K562 (cell line): ENCODE data around the gene DPH2. TPM values are rescaled to one million over a fixed set of nuclear protein-coding genes. Genes with fewer than 3 reads are reported as not detected.

Experiments
- ARID3B ChIP-seq: fragments of 250-450 bp; sonication (Bioruptor Pico); IDR thresholded peaks from 2 replicates; pipeline ENCODE4 v1.4.0; 2020; ENCODE audit warnings: borderline replicate concordance
- BHLHE40 ChIP-seq: IDR thresholded peaks from 2 replicates; pipeline ENCODE4 v1.6.1; 2011; ENCODE audit warnings: low read length, improper control_type of control experiment
- FOXK1 ChIP-seq: sonication (generic); formaldehyde crosslinking; IDR thresholded peaks from 2 replicates; pipeline ENCODE4 v1.8.0; 2022; ENCODE audit warnings: missing genetic modification reagents, mild to moderate bottlenecking, borderline replicate concordance
- GTF2A2 ChIP-seq: IDR thresholded peaks from 2 replicates; pipeline ENCODE4 v1.6.1; 2016; ENCODE audit warnings: mild to moderate bottlenecking, missing genetic modification characterization, missing compliant biosample characterization
- MAZ ChIP-seq, 2 experiments: fragments of 450-650 bp in 1 of 2; sonication (generic) in 1 of 2; formaldehyde crosslinking; IDR thresholded peaks in 1 of 2; conservative IDR thresholded peaks in 1 of 2; 2 replicates each; pipeline versions ENCODE4 v1.4.0 to v1.5.0; 2020; ENCODE audit warnings: mild to moderate bottlenecking in 1 of 2, missing genetic modification reagents in 1 of 2
- MXI1 ChIP-seq: IDR thresholded peaks from 2 replicates; pipeline ENCODE4 v1.6.1; 2011; ENCODE audit warnings: low read depth, mild to moderate bottlenecking, improper control_type of control experiment, low read length
- NCOR1 ChIP-seq: fragments of 450-650 bp; IDR thresholded peaks from 2 replicates; pipeline ENCODE4 v1.6.1; 2016; ENCODE audit warnings: mild to moderate bottlenecking, moderate library complexity
- PCBP2 ChIP-seq: fragments of 200-400 bp; formaldehyde crosslinking; IDR thresholded peaks from 2 replicates; pipeline ENCODE4 v1.6.1; 2018; ENCODE audit warnings: low read length, low read depth, mild to moderate bottlenecking, moderate library complexity; ENCODE audit not compliant: poor library complexity, severe bottlenecking
- POLR2A ChIP-seq: fragments of 450-650 bp; conservative IDR thresholded peaks from 2 replicates; pipeline ENCODE4 v1.6.1; 2016
- SMARCB1 ChIP-seq: IDR thresholded peaks from 2 replicates; pipeline ENCODE4 v1.6.1; 2011; ENCODE audit warnings: improper control_type of control experiment, low read depth; ENCODE audit not compliant: insufficient read length
- SMARCE1 ChIP-seq: fragments of 450-650 bp; IDR thresholded peaks from 2 replicates; pipeline ENCODE4 v1.7.1; 2016; ENCODE audit warnings: mild to moderate bottlenecking
- SP2 ChIP-seq: IDR thresholded peaks from 2 replicates; pipeline ENCODE4 v1.6.1; 2011; ENCODE audit warnings: mild to moderate bottlenecking, low read depth, low read length, moderate library complexity; ENCODE audit not compliant: poor library complexity, severe bottlenecking; ENCODE audit errors: extremely low read depth
- ZNF75A ChIP-seq: fragments of 450-650 bp; formaldehyde crosslinking; IDR thresholded peaks from 2 replicates; pipeline ENCODE4 v1.4.0; 2020; ENCODE audit warnings: mild to moderate bottlenecking
- ZNF766 ChIP-seq: fragments of 200-800 bp; sonication (Bioruptor generic); conservative IDR thresholded peaks from 2 replicates; pipeline ENCODE4 v1.6.1; 2016; ENCODE audit warnings: missing genetic modification characterization, missing compliant biosample characterization
- polyA plus RNA-seq, 8 experiments: library from polyadenylated mRNA; depleted of rRNA in 4 of 8; stranded (reverse) in 5 of 8; unstranded in 3 of 8; fragments of >200 nt; fragmentation: Nextera tagmentation in 2 of 8; fragmentation: Illumina TruSeq in 1 of 8; extraction: Ambion mirVana in 2 of 8; extraction: Trizol in 1 of 8; gene quantifications; 2 replicates each; pipeline versions ENCODE4 v1.2.1 to v1.2.3, GENCODE V29; 2011 to 2014; ENCODE audit warnings: inconsistent platforms in 1 of 8, missing spikeins in 1 of 8
- total RNA-seq, 7 experiments: library from RNA; depleted of rRNA in 6 of 7; stranded (reverse); fragments of >200 nt in 6 of 7; fragmentation: Illumina TruSeq in 2 of 7; extraction: Trizol in 2 of 7; gene quantifications; 2 replicates each; pipeline versions ENCODE4 v1.2.1 to v1.2.3, GENCODE V29; 2011 to 2021; ENCODE audit warnings: low replicate concordance in 1 of 7
- TF ChIP-seq, protein P1 (sequence below): fragments of 450-650 bp; IDR thresholded peaks from 2 replicates; pipeline ENCODE4 v1.6.1; 2016; ENCODE audit warnings: mild to moderate bottlenecking, moderate library complexity

Gene DPH2
- total and polyA plus RNA-seq, 9 of the 15 experiments (the other 6 are each of a cell fraction or from before 2014, with no cell fraction given): 17.9 to 94.1 (median 68.1) TPM

DNA sequence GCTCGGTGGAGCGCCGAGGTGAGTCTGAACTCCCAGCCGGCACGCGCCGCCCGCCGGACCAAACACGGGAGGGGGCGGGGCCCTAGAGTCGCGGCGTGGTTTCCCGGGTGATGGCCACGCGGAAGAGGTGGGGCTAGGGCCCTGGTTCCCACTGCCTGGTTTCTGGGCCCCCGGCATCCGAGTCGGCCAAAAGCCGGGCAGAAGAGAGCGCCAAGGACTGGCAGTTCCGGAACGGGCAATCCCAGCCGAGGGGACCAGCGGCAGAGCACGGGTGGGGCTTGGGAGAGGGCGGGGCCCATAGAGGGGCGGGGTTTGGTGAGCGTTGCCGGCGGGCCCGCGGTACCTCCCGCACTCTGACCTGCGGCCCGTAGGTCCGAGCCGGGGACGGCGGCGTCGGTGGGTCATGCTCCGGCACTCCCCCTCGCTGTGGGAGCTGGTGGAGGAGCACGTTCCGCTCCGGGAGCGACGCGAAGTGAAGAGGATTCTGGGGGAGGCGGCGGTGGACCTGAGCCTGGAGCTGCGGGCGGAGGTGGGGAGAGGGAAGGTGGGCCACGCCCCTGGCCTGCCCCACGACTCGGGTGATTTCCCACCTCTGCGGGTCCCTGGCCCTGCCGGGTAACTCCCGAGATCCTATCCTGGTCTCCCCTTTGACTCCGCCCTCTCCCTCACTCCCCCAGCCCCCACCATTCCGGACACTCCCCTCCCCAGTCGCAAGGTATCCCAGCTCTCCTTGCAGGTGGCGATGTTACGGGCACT is 21.8 kb downstream of the DPH2 start, which contains the start of gene CCDC24 (continued):
- no peak for TF ChIP-seq SP2
- TF ChIP-seq MAZ (CRISPR knock-in tag; conservative IDR thresholded peaks at IDR 0.05 in 1 of 2, IDR thresholded peaks at IDR 0.05 in 1 of 2): peak; percentile 74 to 90
- peak; percentile 27 for TF ChIP-seq NCOR1
- no peak for TF ChIP-seq PCBP2
- 0 out of 2 replicates have a peak, but pooled peaks have one; percentile 47 for TF ChIP-seq ARID3B
- 0 out of 2 replicates have a peak, but pooled peaks have one; percentile 75 for TF ChIP-seq FOXK1 (CRISPR knock-in tag)
- no peak for TF ChIP-seq GTF2A2 (tag)
- no peak for TF ChIP-seq SMARCE1
- TF ChIP-seq SMARCB1: no peak
- TF ChIP-seq, protein P1, sequence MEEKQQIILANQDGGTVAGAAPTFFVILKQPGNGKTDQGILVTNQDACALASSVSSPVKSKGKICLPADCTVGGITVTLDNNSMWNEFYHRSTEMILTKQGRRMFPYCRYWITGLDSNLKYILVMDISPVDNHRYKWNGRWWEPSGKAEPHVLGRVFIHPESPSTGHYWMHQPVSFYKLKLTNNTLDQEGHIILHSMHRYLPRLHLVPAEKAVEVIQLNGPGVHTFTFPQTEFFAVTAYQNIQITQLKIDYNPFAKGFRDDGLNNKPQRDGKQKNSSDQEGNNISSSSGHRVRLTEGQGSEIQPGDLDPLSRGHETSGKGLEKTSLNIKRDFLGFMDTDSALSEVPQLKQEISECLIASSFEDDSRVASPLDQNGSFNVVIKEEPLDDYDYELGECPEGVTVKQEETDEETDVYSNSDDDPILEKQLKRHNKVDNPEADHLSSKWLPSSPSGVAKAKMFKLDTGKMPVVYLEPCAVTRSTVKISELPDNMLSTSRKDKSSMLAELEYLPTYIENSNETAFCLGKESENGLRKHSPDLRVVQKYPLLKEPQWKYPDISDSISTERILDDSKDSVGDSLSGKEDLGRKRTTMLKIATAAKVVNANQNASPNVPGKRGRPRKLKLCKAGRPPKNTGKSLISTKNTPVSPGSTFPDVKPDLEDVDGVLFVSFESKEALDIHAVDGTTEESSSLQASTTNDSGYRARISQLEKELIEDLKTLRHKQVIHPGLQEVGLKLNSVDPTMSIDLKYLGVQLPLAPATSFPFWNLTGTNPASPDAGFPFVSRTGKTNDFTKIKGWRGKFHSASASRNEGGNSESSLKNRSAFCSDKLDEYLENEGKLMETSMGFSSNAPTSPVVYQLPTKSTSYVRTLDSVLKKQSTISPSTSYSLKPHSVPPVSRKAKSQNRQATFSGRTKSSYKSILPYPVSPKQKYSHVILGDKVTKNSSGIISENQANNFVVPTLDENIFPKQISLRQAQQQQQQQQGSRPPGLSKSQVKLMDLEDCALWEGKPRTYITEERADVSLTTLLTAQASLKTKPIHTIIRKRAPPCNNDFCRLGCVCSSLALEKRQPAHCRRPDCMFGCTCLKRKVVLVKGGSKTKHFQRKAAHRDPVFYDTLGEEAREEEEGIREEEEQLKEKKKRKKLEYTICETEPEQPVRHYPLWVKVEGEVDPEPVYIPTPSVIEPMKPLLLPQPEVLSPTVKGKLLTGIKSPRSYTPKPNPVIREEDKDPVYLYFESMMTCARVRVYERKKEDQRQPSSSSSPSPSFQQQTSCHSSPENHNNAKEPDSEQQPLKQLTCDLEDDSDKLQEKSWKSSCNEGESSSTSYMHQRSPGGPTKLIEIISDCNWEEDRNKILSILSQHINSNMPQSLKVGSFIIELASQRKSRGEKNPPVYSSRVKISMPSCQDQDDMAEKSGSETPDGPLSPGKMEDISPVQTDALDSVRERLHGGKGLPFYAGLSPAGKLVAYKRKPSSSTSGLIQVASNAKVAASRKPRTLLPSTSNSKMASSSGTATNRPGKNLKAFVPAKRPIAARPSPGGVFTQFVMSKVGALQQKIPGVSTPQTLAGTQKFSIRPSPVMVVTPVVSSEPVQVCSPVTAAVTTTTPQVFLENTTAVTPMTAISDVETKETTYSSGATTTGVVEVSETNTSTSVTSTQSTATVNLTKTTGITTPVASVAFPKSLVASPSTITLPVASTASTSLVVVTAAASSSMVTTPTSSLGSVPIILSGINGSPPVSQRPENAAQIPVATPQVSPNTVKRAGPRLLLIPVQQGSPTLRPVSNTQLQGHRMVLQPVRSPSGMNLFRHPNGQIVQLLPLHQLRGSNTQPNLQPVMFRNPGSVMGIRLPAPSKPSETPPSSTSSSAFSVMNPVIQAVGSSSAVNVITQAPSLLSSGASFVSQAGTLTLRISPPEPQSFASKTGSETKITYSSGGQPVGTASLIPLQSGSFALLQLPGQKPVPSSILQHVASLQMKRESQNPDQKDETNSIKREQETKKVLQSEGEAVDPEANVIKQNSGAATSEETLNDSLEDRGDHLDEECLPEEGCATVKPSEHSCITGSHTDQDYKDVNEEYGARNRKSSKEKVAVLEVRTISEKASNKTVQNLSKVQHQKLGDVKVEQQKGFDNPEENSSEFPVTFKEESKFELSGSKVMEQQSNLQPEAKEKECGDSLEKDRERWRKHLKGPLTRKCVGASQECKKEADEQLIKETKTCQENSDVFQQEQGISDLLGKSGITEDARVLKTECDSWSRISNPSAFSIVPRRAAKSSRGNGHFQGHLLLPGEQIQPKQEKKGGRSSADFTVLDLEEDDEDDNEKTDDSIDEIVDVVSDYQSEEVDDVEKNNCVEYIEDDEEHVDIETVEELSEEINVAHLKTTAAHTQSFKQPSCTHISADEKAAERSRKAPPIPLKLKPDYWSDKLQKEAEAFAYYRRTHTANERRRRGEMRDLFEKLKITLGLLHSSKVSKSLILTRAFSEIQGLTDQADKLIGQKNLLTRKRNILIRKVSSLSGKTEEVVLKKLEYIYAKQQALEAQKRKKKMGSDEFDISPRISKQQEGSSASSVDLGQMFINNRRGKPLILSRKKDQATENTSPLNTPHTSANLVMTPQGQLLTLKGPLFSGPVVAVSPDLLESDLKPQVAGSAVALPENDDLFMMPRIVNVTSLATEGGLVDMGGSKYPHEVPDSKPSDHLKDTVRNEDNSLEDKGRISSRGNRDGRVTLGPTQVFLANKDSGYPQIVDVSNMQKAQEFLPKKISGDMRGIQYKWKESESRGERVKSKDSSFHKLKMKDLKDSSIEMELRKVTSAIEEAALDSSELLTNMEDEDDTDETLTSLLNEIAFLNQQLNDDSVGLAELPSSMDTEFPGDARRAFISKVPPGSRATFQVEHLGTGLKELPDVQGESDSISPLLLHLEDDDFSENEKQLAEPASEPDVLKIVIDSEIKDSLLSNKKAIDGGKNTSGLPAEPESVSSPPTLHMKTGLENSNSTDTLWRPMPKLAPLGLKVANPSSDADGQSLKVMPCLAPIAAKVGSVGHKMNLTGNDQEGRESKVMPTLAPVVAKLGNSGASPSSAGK: peak; percentile 79
- peak; percentile 97 for TF ChIP-seq BHLHE40
- no peak for TF ChIP-seq ZNF75A (CRISPR knock-in tag)
- TF ChIP-seq ZNF766 (CRISPR knock-in tag): 0 out of 2 replicates have a peak, but pooled peaks have one; percentile 3
- peak; percentile 82 for TF ChIP-seq POLR2A
- peak; percentile 90 for TF ChIP-seq MXI1
